Mesodermal cell (in vitro differentiated cells): Measurements from ENCODE around the gene TFF1.

Source experiments
- H3K27ac ChIP-seq: 2 replicates; pipeline ENCODE4 v1.7.0; 2013; ENCODE audit warnings: mild to moderate bottlenecking, low read depth, low read length, moderate library complexity; ENCODE audit not compliant: severe bottlenecking
- H3K36me3 ChIP-seq: 2 replicates; pipeline ENCODE4 v1.7.1; 2013; ENCODE audit warnings: mild to moderate bottlenecking, low read length, moderate library complexity; ENCODE audit not compliant: control insufficient read depth, insufficient read depth
- H3K4me1 ChIP-seq: one replicate; pipeline ENCODE4 v1.7.1; 2013; ENCODE audit warnings: mild to moderate bottlenecking, low read length; ENCODE audit not compliant: insufficient read depth, control insufficient read depth, poor library complexity, severe bottlenecking
- H3K4me3 ChIP-seq: 2 replicates; pipeline ENCODE4 v1.7.0; 2013; ENCODE audit warnings: low read length, control low read depth, mild to moderate bottlenecking; ENCODE audit not compliant: insufficient read depth, poor library complexity, severe bottlenecking; ENCODE audit errors: extremely low read depth
- H3K9me3 ChIP-seq: 2 replicates; pipeline ENCODE4 v1.7.1; 2013; ENCODE audit warnings: mild to moderate bottlenecking, low read length, moderate library complexity; ENCODE audit not compliant: control insufficient read depth
- WGBS, 2 experiments: methylation state at CpG; one replicate each; pipeline ENCODE4 v1.1.5; 2013; ENCODE audit warnings: missing lambda C conversion rate in 2 of 2; ENCODE audit not compliant: insufficient coverage in 2 of 2; 5-methylcytosine and 5-hydroxymethylcytosine counted together

The TFF1 gene

GRCh38 chr21:42382915-42383314, 16.6 kb upstream of the TFF1 start:
- H3K36me3 ChIP-seq: no peaks in the 10 kb centered on the region
- H3K4me3 ChIP-seq: no peak overlapping the region
- no peaks in the 10 kb centered on the region for H3K9me3 ChIP-seq
- no peak overlapping the region for H3K27ac ChIP-seq
- 93 to 98% methylated on average over 5 to 6 of the region's 6 CpGs for WGBS, 2 experiments
- peaks cover 6% of the 10 kb centered on the region for H3K4me1 ChIP-seq

- 57% methylated on average over 1 of the region's 1 CpG; no CpG with 5 or more reads in 1 of the 2 experiments for WGBS, 2 experiments
- no peak overlapping the region for H3K4me3 ChIP-seq
- no peaks in the 10 kb centered on the region for H3K36me3 ChIP-seq
- H3K27ac ChIP-seq: no peak overlapping the region
- H3K4me1 ChIP-seq: no peaks in the 10 kb centered on the region
- H3K9me3 ChIP-seq: no peaks in the 10 kb centered on the region
Measured at GRCh38 chr21:42381347-42381984, 15.1 kb upstream of the TFF1 start.

GRCh38 chr21:42379426-42380215, 13.3 kb upstream of the TFF1 start:
- 82% methylated on average over 11 to 16 of the region's 17 CpGs for WGBS, 2 experiments
- Histone ChIP-seq H3K4me3 (no peak overlapping the region), H3K36me3 (no peaks in the 10 kb centered on the region), H3K9me3 (no peaks in the 10 kb centered on the region), H3K27ac (no peak overlapping the region), H3K4me1 (no peaks in the 10 kb centered on the region)

- H3K4me1 ChIP-seq: no peaks in the 10 kb centered on the region
- no peak overlapping the region for H3K27ac ChIP-seq
- 82 to 88% methylated on average over 5 to 7 of the region's 8 CpGs for WGBS, 2 experiments
- H3K4me3 ChIP-seq: no peak overlapping the region
- no peaks in the 10 kb centered on the region for H3K36me3 ChIP-seq
- no peaks in the 10 kb centered on the region for H3K9me3 ChIP-seq
Measured at GRCh38 chr21:42378418-42378817, 12.1 kb upstream of the TFF1 start.

GRCh38 chr21:42377951-42378340, 11.6 kb upstream of the TFF1 start:
- WGBS, 2 experiments: 84 to 92% methylated on average over 2 to 3 of the region's 5 CpGs
- no peaks in the 10 kb centered on the region for H3K36me3 ChIP-seq
- H3K27ac ChIP-seq: no peak overlapping the region

GRCh38 chr21:42377211-42377950, 11.0 kb upstream of the TFF1 start:
- Histone ChIP-seq H3K27ac (no peak overlapping the region), H3K4me1 (no peaks in the 10 kb centered on the region), H3K4me3 (no peak overlapping the region), H3K9me3 (no peaks in the 10 kb centered on the region), H3K36me3 (no peaks in the 10 kb centered on the region)
- WGBS, 2 experiments: 82 to 86% methylated on average over 23 to 24 of the region's 24 CpGs

More at GRCh38 chr21:42377951-42378340, 11.6 kb upstream of the TFF1 start:
- Histone ChIP-seq H3K9me3 (no peaks in the 10 kb centered on the region), H3K4me3 (no peak overlapping the region), H3K4me1 (no peaks in the 10 kb centered on the region)

GRCh38 chr21:42376338-42376982, 10.1 kb upstream of the TFF1 start:
- Histone ChIP-seq H3K36me3 (no peaks in the 10 kb centered on the region), H3K9me3 (no peaks in the 10 kb centered on the region), H3K4me3 (no peak overlapping the region), H3K27ac (no peak overlapping the region), H3K4me1 (no peaks in the 10 kb centered on the region)
- WGBS, 2 experiments: 87 to 91% methylated on average over 22 to 29 of the region's 32 CpGs

- Histone ChIP-seq H3K9me3 (no peaks in the 10 kb centered on the region), H3K27ac (no peak overlapping the region), H3K4me3 (no peak overlapping the region), H3K4me1 (no peaks in the 10 kb centered on the region), H3K36me3 (no peaks in the 10 kb centered on the region)
- 100% methylated on average over 1 to 2 of the region's 3 CpGs for WGBS, 2 experiments
Measured at GRCh38 chr21:42375966-42376337, 9.6 kb upstream of the TFF1 start.

- Histone ChIP-seq H3K4me1 (no peaks in the 10 kb centered on the region), H3K4me3 (no peak overlapping the region), H3K36me3 (no peaks in the 10 kb centered on the region), H3K9me3 (no peaks in the 10 kb centered on the region), H3K27ac (no peak overlapping the region)
- WGBS, 2 experiments: 82 to 88% methylated on average over 8 to 11 of the region's 11 CpGs
Measured at GRCh38 chr21:42375506-42375905, 9.2 kb upstream of the TFF1 start.

- H3K9me3 ChIP-seq: no peaks in the 10 kb centered on the region
- WGBS, 2 experiments: 31 to 37% methylated on average over 17 to 20 of the region's 23 CpGs
- H3K4me1 ChIP-seq: no peaks in the 10 kb centered on the region
Measured at GRCh38 chr21:42374864-42375499, 8.6 kb upstream of the TFF1 start.

More at GRCh38 chr21:42374864-42375499, 8.6 kb upstream of the TFF1 start:
- Histone ChIP-seq H3K36me3 (no peaks in the 10 kb centered on the region), H3K27ac (no peak overlapping the region), H3K4me3 (no peak overlapping the region)
